HG03025 (cell line): ENCODE results near the gene PRSS50.
"Not testable (repeated sequence)": the region's sequence is repeated elsewhere in the genome, so short reads cannot be mapped to it uniquely, and the experiment has no call there.

Experiments
- ATAC-seq: cut with Tn5 transposase; IDR thresholded peaks from one replicate; pipeline ENCODE4 v1.9.1; 2021; ENCODE audit warnings: mild to moderate bottlenecking, moderate library complexity; ENCODE audit not compliant: unreplicated experiment, low FRiP score

Gene PRSS50, protein sequence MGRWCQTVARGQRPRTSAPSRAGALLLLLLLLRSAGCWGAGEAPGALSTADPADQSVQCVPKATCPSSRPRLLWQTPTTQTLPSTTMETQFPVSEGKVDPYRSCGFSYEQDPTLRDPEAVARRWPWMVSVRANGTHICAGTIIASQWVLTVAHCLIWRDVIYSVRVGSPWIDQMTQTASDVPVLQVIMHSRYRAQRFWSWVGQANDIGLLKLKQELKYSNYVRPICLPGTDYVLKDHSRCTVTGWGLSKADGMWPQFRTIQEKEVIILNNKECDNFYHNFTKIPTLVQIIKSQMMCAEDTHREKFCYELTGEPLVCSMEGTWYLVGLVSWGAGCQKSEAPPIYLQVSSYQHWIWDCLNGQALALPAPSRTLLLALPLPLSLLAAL

DNA sequence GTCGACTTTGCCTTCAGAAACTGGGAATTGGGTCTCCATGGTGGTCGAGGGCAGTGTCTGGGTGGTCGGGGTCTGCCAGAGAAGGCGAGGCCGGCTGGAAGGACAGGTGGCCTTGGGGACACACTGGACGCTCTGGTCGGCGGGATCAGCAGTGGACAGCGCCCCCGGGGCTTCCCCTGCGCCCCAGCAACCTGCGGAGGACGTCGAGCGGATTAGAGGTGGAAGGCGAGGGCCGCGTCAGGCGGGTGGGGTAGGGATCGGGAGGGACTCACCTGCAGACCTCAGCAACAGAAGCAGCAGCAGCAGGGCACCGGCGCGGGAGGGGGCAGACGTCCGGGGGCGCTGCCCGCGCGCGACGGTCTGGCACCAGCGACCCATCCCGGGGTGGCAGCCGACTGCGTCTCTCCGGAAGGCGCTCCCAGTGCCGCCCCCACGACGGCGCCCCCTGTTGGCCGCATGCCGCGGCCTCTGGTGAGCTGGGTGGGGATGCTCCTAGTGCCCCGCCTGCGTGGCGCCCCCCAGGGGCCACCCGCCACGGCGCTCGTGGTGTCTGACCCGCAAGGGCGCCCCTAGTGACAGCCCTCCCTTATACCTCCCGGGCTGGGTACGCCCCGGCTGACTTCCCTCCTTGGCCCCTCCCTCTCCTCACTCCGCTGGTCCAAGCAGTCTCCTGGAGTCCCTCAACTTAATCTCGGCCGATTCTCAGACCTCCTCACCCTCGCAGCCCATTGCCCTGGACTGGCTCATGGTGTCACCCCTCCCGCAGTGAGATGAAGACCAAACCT, at the start of gene PRSS50:
PRSS50 (minus strand) TSS at position 423 of the 785 bp plus-strand sequence; CDS start at position 378, 45 bp downstream.
- no peak for ATAC-seq

DNA sequence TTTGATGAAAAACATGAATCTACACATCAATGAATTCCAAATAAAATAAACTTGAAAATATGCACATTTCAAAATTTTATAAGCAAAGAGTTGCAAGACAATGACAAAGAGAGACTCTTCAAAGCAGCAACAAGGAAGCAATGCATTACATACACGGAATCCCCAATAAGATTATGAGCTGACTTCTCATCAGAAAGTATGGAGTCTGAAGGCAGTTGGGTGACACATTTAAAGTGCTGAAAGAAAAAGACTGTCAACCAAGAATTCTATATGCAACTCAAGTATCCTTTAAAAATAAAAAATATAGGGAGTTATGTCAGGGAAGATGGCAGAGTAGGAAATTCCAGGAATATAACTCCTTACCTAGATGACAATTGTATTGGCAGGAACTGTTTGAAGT, 46.5 kb upstream of the PRSS50 start:
- ATAC-seq: no peak

DNA sequence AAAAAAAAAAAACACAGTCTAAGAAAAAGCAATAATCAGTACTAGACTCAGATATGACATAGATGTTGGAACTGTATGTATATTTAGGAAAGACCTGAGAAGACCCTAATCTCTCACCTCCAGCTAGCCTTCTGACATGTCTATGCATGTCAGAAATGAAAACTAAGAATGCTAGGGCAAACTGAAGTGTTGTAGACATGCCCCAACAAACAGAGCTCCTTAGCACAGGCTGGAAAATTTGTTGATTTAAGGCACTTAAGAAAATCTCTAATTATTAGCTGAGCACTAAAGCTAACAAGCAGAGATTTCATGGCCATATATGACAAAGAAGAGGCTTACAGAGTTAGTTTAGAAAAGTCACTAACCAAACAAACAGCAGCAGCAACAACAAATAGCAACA, 45.5 kb upstream of the PRSS50 start:
- ATAC-seq: no peak

DNA sequence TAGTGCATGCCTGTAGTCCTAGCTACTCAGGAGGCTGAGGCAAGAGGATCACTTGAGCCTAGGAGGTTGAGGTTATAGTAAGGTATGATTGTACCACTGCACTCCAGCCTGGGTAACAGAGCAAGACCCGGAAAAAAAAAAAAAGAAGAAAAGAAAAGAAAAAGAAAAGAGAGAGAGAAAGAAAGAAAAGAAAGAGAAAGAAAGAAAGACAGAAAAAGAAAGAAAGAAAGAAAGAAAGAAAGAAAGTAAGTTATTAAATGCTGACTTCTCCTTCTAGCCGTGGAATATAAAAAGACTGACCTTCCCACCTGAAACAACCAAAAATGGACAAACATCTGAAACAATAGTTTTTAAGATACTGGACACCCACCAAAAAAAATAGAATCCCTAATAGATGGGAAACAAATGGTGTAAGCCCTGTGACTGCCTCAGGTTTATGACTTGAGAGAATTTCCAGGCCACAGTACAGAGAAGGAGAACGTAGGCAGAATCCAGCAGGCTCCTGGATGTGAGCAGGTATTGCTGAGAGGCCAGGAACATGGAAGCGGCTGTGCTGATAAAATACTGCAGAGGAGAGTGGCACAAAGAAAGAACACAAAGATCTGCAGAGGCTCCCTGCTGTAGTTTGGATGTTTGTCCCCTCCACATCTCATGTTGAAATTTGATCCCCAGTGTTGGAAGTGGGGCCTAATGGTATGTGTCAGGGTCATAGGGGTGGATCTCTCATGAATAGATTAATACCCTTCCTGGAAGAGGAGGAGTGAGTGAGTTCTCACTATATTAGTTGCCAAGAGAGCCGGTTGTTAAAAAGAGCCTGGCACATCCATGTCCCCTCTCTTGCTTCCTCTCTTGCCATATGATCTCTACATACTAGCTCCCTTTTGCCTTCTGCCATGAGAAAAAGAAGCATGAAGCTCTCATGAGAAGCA, 41.8 kb upstream of the PRSS50 start:
- ATAC-seq: no peak

DNA sequence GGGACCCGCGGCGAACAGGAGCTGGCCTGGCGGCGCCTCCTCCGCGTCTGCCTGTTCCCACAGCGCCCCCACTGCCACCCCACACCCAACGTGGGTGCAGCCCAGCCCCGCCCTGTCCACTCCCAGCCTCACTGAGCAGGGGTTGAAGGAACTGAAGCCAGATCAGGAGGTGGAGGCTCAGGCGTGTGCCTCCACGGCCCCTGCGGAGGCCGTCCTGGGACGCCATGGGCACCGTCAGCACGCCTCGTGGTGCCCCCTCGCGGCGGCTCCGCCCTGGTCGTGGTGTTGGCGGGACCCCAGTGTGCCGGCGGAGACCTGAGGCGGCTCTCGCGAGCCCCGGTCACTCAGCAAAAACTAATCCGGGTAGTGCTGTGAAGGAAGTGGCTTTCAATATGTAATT, 39.0 kb upstream of the PRSS50 start:
- ATAC-seq: no peak

DNA sequence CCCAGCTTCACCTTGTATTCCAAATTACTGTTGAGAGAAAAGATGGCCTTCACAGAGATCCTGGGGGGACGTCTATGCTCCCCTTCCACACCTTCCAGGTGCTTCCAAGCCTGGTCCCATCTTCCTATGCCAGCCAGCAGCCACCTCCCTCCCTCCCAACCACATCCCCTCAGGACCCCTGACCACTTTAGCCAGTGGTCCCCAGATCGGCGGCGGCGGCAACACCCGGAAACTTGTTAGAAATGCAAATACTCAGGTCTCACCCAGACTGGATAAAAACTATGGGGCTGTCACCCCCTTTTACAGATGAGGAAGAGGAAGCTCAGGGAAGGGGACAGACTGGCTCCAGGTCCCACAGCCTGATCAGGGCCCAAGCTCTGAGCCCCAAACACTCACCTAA, 38.0 kb upstream of the PRSS50 start:
- ATAC-seq: no peak

DNA sequence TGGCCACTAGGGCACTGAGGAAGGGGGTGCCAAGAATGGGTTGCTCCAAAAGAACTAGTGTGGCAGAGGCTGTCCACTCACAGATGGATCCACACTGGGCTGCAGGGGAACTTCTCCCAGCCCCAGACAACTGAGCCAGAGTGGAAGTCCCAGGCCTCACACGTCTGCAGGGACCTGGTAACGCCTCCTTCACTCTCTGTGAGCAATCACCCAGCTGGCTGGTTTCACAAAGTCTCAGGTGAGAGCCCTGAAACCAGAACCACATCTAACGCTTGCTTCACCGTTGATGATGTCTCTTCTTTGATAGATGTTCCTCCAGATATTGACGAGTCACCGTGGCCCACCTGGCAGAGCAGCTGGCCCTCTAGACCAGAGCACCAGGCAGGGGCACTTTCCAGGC, 35.5 kb upstream of the PRSS50 start:
- not testable (repeated sequence) for ATAC-seq

DNA sequence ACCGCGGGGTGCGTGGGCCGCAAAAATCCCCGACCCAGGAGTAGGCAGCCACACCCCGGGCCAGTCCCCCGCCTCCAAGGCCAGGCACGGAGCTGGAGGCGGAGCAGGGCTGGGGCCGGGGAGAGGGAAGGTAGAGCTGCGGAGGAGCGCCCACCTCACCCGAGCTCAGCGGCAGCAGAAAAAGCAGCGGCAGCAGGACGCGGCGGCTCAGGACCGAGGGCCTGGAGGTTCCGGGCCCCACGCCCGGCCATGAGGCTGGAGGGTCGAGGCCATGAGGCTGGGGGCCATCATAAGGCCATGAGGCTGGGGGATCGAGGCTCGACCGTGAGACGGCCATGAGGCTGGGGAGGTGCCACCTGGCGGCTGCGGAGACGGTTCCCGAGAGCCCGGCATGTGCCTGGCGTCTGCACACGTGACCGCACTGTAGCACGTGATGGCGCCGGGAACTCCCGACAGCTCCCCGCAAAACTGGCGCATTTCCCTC, 32.9 kb upstream of the PRSS50 start:
- ATAC-seq: no peak

DNA sequence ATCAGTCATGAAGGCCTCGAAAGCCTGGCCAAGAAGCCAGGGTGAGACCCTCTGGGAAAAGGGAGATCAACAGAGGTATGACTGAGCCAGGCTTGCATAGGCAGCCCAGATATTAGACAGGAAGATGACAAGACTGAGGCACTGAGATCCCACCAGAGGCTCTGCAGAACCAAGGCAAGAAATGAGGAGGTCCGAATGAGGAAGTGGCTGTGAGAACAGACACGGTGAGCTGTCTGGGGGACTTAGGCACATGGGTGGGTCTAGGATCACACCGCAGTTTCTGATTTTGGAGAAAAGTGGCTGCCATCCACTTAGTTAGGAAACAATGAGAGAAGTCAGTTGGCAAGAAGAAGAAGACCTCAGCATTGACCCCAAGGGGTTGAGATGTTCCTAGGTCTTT, 31.5 kb upstream of the PRSS50 start:
- ATAC-seq: no peak

DNA sequence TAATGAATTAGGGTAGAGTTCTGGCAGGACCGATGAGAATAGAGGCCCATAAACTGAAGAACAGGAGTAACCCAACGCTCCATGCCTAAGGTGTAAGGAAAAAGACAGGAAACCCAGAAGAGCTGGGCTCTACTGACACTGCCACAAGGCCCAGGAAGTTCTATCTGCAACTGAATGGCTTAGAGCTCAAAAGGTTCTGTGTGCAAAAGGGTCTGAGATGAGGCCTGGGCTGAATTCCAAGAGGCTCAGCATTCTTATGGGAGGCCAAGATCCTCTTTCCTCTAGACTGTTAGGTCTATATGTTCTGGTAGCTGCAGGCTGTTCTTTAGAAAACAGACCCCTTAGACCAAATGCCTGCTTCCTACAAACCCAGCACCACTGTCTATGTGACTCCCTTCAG, 30.5 kb upstream of the PRSS50 start:
- ATAC-seq: no peak

DNA sequence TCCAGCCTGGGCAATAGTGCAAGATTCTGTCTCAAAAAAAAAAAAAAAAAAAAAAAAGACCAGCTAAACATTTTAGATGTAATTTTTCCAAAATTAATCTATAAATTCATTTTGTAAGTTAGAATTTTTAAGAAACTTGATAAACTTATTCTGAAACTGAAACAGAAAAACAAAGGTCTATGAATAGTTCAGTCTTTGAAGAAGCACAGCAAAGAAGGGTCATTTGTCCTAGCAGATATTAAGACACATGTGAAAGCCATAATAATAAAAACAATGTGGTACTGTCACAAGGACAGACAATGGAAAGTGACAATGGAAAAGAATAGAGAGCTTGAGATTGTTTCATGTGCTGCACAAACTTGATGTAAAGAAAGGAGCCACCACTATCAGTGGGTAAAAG, 29.0 kb upstream of the PRSS50 start:
- ATAC-seq: no peak

DNA sequence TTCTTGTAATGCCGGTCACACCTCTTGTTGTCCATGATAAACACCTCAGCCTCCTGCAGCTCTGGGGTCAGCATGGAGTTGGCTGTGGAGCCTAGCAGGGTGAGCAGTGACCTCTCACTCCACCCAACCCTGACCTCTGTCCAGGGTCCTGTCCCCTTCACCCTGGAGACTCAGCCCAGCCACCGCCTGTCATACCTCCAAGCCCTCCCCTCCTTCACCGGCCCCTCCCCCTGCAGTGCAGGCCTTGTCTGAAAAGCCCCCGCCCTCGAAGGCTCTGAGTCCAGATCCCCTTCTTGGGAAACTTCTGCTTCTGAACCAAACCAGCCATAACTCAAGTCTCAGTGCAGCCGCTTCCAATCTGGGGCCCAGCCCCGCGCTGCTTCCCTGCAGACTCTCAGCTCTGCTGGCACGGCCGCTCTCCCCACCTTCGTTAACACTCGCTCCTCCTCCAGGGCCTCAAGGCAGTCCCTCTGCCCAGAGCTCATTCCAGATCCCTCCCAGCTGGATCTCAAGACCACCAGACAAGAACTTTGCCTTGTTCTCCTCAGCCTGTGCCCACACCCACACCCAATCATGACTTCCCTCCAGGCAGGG, 25.4 kb upstream of the PRSS50 start:
- ATAC-seq: no peak

DNA sequence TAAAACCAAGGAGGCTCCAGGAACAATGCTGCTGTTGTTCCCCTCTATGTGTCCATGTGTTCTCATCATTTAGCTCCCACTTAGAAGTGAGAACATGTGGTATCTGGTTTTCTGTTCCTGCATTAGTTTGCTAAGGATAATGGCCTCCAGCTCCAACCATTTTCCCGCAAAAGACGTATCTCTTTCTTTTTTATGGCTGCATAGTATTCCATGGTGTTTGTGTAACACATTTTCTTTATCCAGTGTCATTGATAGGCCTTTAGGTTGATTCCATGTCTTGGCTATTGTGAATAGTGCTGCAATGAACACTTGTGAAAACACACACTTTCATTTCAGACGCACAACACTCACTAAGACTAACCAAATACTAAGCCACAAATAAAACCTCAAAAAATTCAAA, 21.9 kb upstream of the PRSS50 start:
- not testable (repeated sequence) for ATAC-seq

DNA sequence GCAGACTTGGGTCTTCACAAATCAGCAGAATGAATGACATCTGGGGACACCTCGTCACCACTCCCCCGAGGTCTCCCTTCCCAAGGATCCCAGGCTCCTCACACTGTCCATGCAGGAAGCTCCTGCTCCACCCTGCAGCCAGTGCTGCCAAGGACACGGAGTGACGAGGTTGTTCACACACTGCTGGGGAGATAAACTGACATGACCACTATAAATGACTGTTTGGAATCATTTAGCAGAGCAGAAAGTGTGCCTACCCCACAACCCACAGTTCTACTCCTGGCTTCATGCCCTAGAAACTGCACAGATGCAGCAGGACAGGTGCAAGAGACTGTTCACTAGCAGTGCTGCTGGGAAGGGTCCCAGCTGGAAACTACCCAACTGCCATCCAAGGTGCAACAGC, 19.7 kb upstream of the PRSS50 start:
- no peak for ATAC-seq

DNA sequence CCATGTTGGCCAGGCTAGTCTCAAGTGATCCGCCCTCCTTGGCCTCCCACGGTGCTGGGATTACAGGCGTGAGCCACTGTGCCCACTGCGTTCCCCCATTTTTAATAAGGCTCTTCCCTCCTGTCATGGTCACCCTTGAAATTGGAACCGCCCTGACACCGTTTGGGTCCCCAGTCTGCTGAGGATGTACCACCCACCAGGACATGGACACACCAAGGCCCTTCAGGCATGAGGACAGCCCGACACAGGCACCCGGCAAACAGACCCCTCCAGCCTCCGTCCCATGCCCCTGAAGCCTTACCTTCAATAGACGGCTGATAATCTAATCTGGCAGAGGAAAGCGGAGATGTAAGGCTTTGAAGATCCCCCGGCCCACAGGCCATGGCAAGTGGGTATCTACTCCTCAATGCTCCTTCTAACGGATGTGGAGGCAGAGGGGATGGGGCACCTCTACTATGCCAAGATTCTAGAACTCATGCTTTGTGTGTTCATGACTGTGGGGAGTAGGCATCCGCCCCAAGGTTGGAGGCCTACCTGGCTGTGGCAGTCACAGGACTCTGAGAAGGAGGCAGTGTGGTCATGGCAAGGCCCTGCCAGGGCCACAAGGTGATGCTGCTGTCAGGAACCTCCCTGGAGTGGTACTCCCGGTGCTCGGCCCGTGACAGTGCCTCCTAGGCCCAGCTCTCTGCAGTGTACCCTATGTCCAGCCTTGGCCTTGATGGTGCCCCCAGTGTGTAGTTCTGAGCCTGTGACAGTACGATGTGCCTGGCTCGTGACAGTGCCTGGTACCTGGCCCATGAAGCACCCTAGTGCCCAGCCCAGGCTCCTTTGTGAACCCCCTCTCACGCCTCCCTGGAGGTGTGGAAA, 18.6 kb upstream of the PRSS50 start:
- no peak for ATAC-seq

DNA sequence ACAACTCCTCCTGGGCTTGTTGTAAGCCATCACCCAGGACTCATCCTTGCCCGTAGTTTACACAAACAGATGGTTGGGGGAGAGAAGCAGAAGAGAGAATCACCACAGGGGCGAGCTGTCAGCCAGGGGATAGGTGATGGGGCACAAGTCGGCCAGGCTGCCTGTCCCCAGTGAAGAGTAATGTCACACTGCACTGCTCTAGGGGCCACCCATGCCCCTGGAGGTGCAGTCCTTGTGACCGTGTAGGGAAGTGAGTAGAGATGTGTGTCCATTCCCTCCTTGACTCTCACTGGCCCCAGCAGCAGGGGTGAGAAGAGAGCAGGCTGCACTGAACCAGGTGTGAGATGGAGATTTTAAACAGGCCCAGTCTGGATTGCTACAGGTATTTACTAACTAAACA, 17.1 kb upstream of the PRSS50 start:
- no peak for ATAC-seq

DNA sequence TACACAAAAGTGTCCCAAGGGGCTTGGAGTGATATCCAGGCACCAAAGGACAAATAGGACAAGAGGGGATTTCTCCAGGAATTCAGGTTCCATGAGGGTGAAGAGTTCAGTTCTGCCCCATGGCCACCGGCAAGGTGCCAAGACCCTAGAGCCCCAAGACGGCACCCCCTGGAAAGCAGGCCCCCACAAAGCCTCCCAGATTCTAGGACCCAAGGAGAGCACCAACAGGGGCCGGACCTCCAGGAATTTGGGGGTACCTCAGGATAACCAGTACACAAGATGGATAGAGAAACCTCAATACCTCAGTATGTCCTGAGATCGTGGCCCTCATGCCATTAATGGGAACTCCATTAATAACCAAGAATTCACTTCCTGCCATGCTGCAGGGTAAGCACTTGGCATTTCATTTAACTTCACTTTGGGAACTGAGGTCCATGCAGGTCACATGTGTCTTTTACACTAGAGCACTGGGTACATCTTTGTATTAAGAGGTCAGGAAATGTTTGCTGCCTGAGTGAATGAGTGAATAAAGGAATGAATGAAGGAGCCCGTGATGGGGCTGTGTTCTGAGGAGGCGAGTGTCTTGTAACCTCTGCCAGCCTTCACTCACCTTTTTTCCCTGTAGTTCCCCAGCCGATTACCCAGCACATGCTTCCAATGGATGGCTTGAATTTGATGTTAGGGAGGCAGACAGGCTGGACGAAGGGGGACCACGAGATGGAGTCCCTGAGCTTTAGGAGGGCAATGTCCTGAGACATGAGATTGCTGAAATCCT, 15.5 kb upstream of the PRSS50 start:
- ATAC-seq: no peak

DNA sequence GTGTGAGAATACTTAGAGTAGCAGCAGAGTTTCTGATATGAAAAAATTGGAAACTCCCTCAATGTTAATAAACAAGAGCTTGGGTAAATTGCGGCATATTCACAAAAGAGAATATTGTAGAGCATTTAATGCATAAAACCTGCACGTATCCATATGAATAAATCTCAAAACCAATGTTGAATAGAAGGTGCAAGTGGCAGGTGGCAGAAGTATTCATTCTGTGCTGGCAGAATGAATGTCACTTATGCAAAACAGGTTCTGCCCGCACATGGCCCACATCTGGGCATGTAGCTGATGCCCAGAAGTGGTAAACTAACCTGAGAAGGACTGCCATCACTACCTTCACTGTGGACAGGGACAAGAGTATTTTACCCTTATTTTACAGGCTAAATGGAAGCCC, 14.1 kb upstream of the PRSS50 start:
- no peak for ATAC-seq

DNA sequence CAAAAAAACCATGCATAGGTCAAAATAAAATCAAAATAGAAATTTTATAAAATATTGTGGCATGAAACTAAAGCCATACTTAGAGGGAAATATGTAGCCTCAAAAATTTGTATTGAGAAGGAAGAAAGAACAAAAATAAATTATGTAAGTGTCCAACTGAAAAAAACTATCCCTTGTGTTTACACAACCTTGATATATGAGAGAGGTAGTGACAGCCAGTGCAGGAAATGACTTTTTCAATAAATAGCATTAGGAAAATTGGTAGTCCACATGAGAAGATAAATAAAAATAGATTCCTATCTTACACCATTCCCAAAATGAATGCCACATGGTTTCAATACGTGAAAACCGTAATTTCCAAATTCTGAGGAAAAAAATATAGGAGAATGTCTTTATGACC, 13.2 kb upstream of the PRSS50 start:
- ATAC-seq: no peak
